Measurements from ENCODE around the gene CEBPE. TPM values are rescaled to one million over a fixed set of nuclear protein-coding genes. Genes with fewer than 3 reads are reported as not detected.

CEBPE gene
- total RNA-seq, 2 experiments from 2014 or later, result 1.1 to 2.3 TPM

DNA sequence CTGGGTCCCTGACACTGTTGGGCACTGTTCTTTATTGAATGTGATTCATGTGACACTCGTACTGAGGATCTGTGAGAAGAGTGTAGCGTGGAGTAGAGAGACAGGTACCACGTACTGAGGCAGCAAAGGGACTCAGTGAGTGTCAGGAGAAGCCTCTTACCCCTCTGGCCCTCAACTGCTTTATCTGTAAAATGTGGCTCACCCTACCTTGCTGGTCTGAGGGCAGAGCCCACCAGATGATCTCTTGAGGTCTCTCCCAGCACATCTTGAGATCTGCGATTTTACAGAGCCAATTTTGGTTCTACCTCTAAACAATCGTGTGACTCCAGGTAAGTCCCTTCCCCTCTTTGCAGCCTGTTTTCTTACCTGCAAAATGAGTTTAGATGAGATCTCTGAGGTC lies 3.1 kb downstream of the CEBPE start:
- BruUV-seq (replicated peaks), result no TSS peak
- Histone ChIP-seq H3K79me2 (ENCODE audit: insufficient read depth, low read depth, low read length) (no peaks in the 10 kb centered on the region), H2AFZ (ENCODE audit: low read length) (no peak overlapping the region), H3K36me3 (ENCODE audit: insufficient read depth, low read length) (no peaks in the 10 kb centered on the region), H3K9me2 (ENCODE audit: insufficient read depth, low read length) (no peaks in the 10 kb centered on the region), H3K4me2 (ENCODE audit: low read length) (no peak overlapping the region), H3K4me3 (ENCODE audit: low read depth, low read length, poor library complexity, severe bottlenecking) (no peak overlapping the region), H3K27ac (ENCODE audit: low read depth, low read length, poor library complexity, severe bottlenecking) (no peak overlapping the region), H3K4me1 (ENCODE audit: insufficient read depth, low read length, poor library complexity, severe bottlenecking) (peaks cover 25% of the 10 kb centered on the region), H3K9me3 (ENCODE audit: low read length) (no peaks in the 10 kb centered on the region), H4K20me1 (ENCODE audit: insufficient read depth, low read length) (no peaks in the 10 kb centered on the region)
- CTCF ChIA-PET (ENCODE audit: unreplicated experiment), result no interaction called here
- no peak for DNase-seq (ENCODE audit: low spot score)
- intact Hi-C loops (cut with micrococcal nuclease; ENCODE audit: unreplicated experiment), result no loop called here
- TF ChIP-seq CTCF (conservative IDR thresholded peaks at IDR 0.05; ENCODE audit: low read length) (no peak), EZH2phosphoT487 (IDR thresholded peaks at IDR 0.05; ENCODE audit: borderline replicate concordance, low read depth, low read length) (no peak)
- POLR2A ChIA-PET, result no interaction called here

DNA sequence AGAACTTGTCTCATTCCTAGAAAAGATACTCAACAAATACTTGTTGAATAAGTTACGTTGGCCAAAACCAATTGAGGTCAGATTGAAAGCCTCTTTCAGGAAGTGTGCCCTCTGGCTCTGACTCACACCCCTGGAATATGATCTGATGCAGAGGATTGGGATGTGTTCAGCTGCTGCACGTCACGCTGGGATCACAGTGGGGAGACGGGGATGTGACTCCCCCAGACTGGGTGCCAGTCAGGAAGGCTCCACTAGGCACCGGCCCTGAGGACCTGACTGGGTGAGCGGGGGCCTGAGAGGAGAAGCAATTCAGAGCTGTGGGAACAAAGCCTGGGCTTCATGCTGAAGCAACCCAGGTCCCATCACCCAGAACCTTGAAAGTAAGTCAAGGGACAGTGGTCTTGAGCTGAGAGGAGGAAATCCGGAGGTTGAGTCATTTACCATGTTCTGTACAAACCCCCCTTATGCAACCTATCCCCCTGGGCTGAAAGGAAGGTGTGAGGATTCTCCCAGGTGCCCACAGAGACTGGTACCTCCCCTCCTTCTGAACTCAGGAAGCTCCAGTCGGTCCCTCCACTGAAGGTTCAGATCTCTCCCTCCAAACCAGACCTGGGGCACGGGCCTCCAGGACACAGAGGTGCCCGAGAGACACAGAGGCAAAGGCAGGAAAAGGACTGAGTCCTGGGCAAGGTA lies 3.9 kb downstream of the CEBPE start:
- Histone ChIP-seq H3K79me2 (ENCODE audit: insufficient read depth, low read depth, low read length) (no peaks in the 10 kb centered on the region), H4K20me1 (ENCODE audit: insufficient read depth, low read length) (no peaks in the 10 kb centered on the region), H3K36me3 (ENCODE audit: insufficient read depth, low read length) (no peaks in the 10 kb centered on the region), H3K27ac (ENCODE audit: low read depth, low read length, poor library complexity, severe bottlenecking) (no peak overlapping the region), H3K9me2 (ENCODE audit: insufficient read depth, low read length) (no peaks in the 10 kb centered on the region), H3K4me3 (ENCODE audit: low read depth, low read length, poor library complexity, severe bottlenecking) (no peak overlapping the region), H3K9me3 (ENCODE audit: low read length) (no peaks in the 10 kb centered on the region), H3K4me1 (ENCODE audit: insufficient read depth, low read length, poor library complexity, severe bottlenecking) (peaks cover 18% of the 10 kb centered on the region), H2AFZ (ENCODE audit: low read length) (no peak overlapping the region), H3K4me2 (ENCODE audit: low read length) (no peak overlapping the region)
- ChIA-PET POLR2A (interaction anchor here (0.7 kb wide), 1 partner anchor 44 kb away, joined by 3 read pairs; no protein-coding TSS in a partner anchor), CTCF (ENCODE audit: unreplicated experiment) (no interaction called here)
- BruUV-seq (replicated peaks), result no TSS peak
- TF ChIP-seq CTCF (conservative IDR thresholded peaks at IDR 0.05; ENCODE audit: low read length) (no peak), EZH2phosphoT487 (IDR thresholded peaks at IDR 0.05; ENCODE audit: borderline replicate concordance, low read depth, low read length) (no peak)
- intact Hi-C loops (cut with micrococcal nuclease; ENCODE audit: unreplicated experiment), result no loop called here
- DNase-seq (ENCODE audit: low spot score), result no peak

DNA sequence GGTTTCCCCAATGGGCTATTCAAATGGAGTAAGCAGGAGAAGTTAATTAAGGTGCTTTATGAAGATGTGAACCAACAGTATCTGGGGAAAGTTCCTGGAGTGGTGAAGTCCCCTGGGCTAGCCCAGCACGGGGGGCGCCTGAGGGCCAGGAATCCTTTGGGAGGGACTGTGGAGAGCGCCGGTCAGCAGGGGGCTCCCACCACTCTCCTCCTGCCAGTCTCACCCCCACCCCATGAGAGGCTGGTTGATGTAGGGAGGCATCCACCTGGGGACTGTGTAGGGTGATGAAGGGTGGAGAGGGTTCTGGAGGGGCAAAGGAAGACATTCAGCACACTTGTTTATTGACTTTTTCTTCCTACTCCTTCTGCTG lies 4.4 kb downstream of the CEBPE start:
- intact Hi-C loops (cut with micrococcal nuclease; ENCODE audit: unreplicated experiment), result no loop called here
- Histone ChIP-seq H3K36me3 (ENCODE audit: insufficient read depth, low read length) (no peaks in the 10 kb centered on the region), H3K4me3 (ENCODE audit: low read depth, low read length, poor library complexity, severe bottlenecking) (no peak overlapping the region), H2AFZ (ENCODE audit: low read length) (no peak overlapping the region), H3K79me2 (ENCODE audit: insufficient read depth, low read depth, low read length) (no peaks in the 10 kb centered on the region), H3K9me2 (ENCODE audit: insufficient read depth, low read length) (no peaks in the 10 kb centered on the region), H3K4me1 (ENCODE audit: insufficient read depth, low read length, poor library complexity, severe bottlenecking) (peaks cover 12% of the 10 kb centered on the region), H4K20me1 (ENCODE audit: insufficient read depth, low read length) (no peaks in the 10 kb centered on the region), H3K4me2 (ENCODE audit: low read length) (no peak overlapping the region), H3K9me3 (ENCODE audit: low read length) (no peaks in the 10 kb centered on the region), H3K27ac (ENCODE audit: low read depth, low read length, poor library complexity, severe bottlenecking) (no peak overlapping the region)
- POLR2A ChIA-PET, result interaction anchor here (0.7 kb wide), 1 partner anchor 43 kb away, joined by 3 read pairs; no protein-coding TSS in a partner anchor
- no peak for TF ChIP-seq CTCF (conservative IDR thresholded peaks at IDR 0.05; ENCODE audit: low read length)
- TF ChIP-seq EZH2phosphoT487 (IDR thresholded peaks at IDR 0.05; ENCODE audit: borderline replicate concordance, low read depth, low read length), result no peak
- BruUV-seq (replicated peaks), result no TSS peak
- CTCF ChIA-PET (ENCODE audit: unreplicated experiment), result no interaction called here
- no peak for DNase-seq (ENCODE audit: low spot score)
